MCF 10A (cell line): ENCODE results near the gene LPGAT1. TPM values are rescaled to one million over a fixed set of nuclear protein-coding genes. Genes with fewer than 3 reads are reported as not detected.
A peak's percentile ranks its signal among the peaks of the same experiment; 100 is the strongest.

ENCODE experiments used
- Bru-seq: library from RNA; stranded (reverse); fragments of 400-500 nt; gene quantifications from one replicate; lab custom pipeline; 2021; lab: Mats Ljungman, UMichigan
- BruChase-seq, 2 experiments: library from RNA; stranded (reverse); fragments of 400-500 nt; gene quantifications; one replicate each; lab custom pipeline; 2021; lab: Mats Ljungman, UMichigan
- BruUV-seq: library from RNA; stranded (reverse); fragments of 400-500 nt; replicated peaks from 2 replicates; lab custom pipeline; 2021; lab: Mats Ljungman, UMichigan
- CTCF ChIA-PET: fragments of 300-600 bp; sonication (Branson Sonifier 250); formaldehyde crosslinking; extraction: SDS; loops from one replicate; lab custom pipeline; 2021; ENCODE audit warnings: antibody characterized with exemption, inconsistent platforms; lab: Yijun Ruan, JAX
- POLR2A ChIA-PET: fragments of 300-600, 350-650 bp; sonication (Branson Sonifier 250); formaldehyde crosslinking; extraction: SDS; loops from one replicate; lab custom pipeline; 2020; ENCODE audit warnings: antibody characterized with exemption, inconsistent platforms; lab: Yijun Ruan, JAX
- DNase-seq: peaks from one replicate; pipeline ENCODE4 v3.0.0-alpha.2; 2018; ENCODE audit not compliant: unreplicated experiment
- H3K27ac Mint-ChIP-seq: one replicate; pipeline ENCODE4 v1.8.0; 2022; ENCODE audit warnings: mild to moderate bottlenecking, low read depth, mixed read lengths; ENCODE audit not compliant: unreplicated experiment
- H3K27me3 Mint-ChIP-seq: one replicate; pipeline ENCODE4 v1.8.0; 2022; ENCODE audit warnings: mixed read lengths; ENCODE audit not compliant: insufficient read depth, unreplicated experiment
- H3K36me3 Mint-ChIP-seq: one replicate; pipeline ENCODE4 v1.8.0; 2022; ENCODE audit warnings: mild to moderate bottlenecking, moderate library complexity, mixed read lengths; ENCODE audit not compliant: insufficient read depth, unreplicated experiment
- H3K4me1 Mint-ChIP-seq: one replicate; pipeline ENCODE4 v1.8.0; 2022; ENCODE audit warnings: mixed read lengths; ENCODE audit not compliant: insufficient read depth, unreplicated experiment
- H3K4me3 Mint-ChIP-seq: one replicate; pipeline ENCODE4 v1.8.0; 2022; ENCODE audit warnings: mild to moderate bottlenecking, moderate library complexity, mixed read lengths; ENCODE audit not compliant: unreplicated experiment
- H3K9me3 Mint-ChIP-seq: one replicate; pipeline ENCODE4 v1.8.0; 2022; ENCODE audit warnings: mixed read lengths; ENCODE audit not compliant: unreplicated experiment
- CTCF ChIP-seq: fragments of 200-600 bp; IDR thresholded peaks from one replicate; pipeline ENCODE4 v1.8.0; 2022; ENCODE audit warnings: antibody characterized with exemption, mild to moderate bottlenecking; ENCODE audit not compliant: unreplicated experiment
- intact Hi-C: fragments of 100-400 bp; cut with micrococcal nuclease; formaldehyde crosslinking; loops from 2 replicates; pipeline ENCODE4 v1.14.1; 2022
- long read RNA-seq: library from polyadenylated mRNA; stranded (forward); transcript quantifications from one replicate; pipeline ENCODE4 v2.0.0, GENCODE V29; 2022
- total RNA-seq: library from RNA; stranded (reverse); gene quantifications from 2 replicates; pipeline ENCODE4 v1.2.3, GENCODE V29; 2022

LPGAT1 gene
- total RNA-seq: 76.2 and 82.4 TPM in 2 replicates
- Bru-seq, nascent RNA: percentile 92 among the genes with signal in this experiment
- BruChase-seq, experiment 1, labeled RNA remaining after a 6-hour chase: percentile 95 among the genes with signal in this experiment
- BruChase-seq, experiment 2, labeled RNA remaining after a 2-hour chase: percentile 94 among the genes with signal in this experiment
- long read RNA-seq, full-length matches to known transcripts: 2 of 105 reads
- long read RNA-seq, partial matches to known transcripts: 72 of 105 reads
- long read RNA-seq, other reads (novel, unspliced or antisense): 31 of 105 reads

- H3K27me3 Mint-ChIP-seq: no peaks in the 10 kb centered on the region
- peaks cover 33% of the 10 kb centered on the region for H3K4me1 Mint-ChIP-seq
- ChIA-PET POLR2A (interaction anchor here (0.7 to 8.3 kb wide), 9 partner anchors 11 to 206 kb away, joined by 3 to 77 read pairs (median 9); partner anchors contain the start of genes DTL and INTS7), CTCF (interaction anchor here (0.7 to 20.1 kb wide), 20 partner anchors 9 to 160 kb away, joined by 3 to 286 read pairs (median 5); no protein-coding TSS in a partner anchor)
- H3K4me3 Mint-ChIP-seq: peak within 1 kb of the TSS; percentile 95
- H3K36me3 Mint-ChIP-seq: peaks cover 2% of the 10 kb centered on the region
- no peaks in the 10 kb centered on the region for H3K9me3 Mint-ChIP-seq
- peak; percentile 91 for TF ChIP-seq CTCF
- intact Hi-C loops: loop anchor here (1.0 to 5.0 kb wide), 6 partner anchors 97 to 457 kb away; partner anchors contain the start of genes DTL, INTS7 and PPP2R5A
- no TSS peak for BruUV-seq
- peak within 1 kb of the TSS; percentile 92 for H3K27ac Mint-ChIP-seq
- peak; percentile 87 for DNase-seq
Measured at GRCh38 chr1:211830328-211831142, at the start of gene LPGAT1. Gene LPGAT1 (minus strand): TSS chr1:211830763. CDS start chr1:211829296, 1,467 bp downstream.

- Mint-ChIP-seq H3K36me3 (no peaks in the 10 kb centered on the region), H3K27me3 (no peaks in the 10 kb centered on the region), H3K4me1 (no peaks in the 10 kb centered on the region), H3K4me3 (no peak overlapping the region), H3K27ac (no peak overlapping the region), H3K9me3 (peaks cover 13% of the 10 kb centered on the region)
- CTCF ChIA-PET: no interaction called here
- no peak for DNase-seq
- intact Hi-C loops: no loop called here
- no TSS peak for BruUV-seq
- TF ChIP-seq CTCF: no peak
- POLR2A ChIA-PET: interaction anchor here (1.0 kb wide), 1 partner anchor 45 kb away, joined by 4 read pairs; no protein-coding TSS in a partner anchor
Measured at GRCh38 chr1:211879475-211879874, 48.9 kb upstream of the LPGAT1 start.

GRCh38 chr1:211876851-211877590 is 46.5 kb upstream of the LPGAT1 start:
- Mint-ChIP-seq H3K36me3 (no peaks in the 10 kb centered on the region), H3K9me3 (peaks cover 13% of the 10 kb centered on the region), H3K27me3 (no peaks in the 10 kb centered on the region), H3K4me1 (no peaks in the 10 kb centered on the region), H3K27ac (no peak overlapping the region), H3K4me3 (no peak overlapping the region)
- no peak for DNase-seq
- no TSS peak for BruUV-seq
- ChIA-PET CTCF (interaction anchor here (0.6 to 1.8 kb wide), 6 partner anchors 7 to 196 kb away, joined by 3 to 4 read pairs (median 3); no protein-coding TSS in a partner anchor), POLR2A (no interaction called here)
- intact Hi-C loops: no loop called here
- no peak for TF ChIP-seq CTCF
